NCI-H2107 treated with DMSO at 0.1 percent for 48 hours (cell line): Measurements from ENCODE around the gene MCF2.
"Not testable (repeated sequence)": the region's sequence is repeated elsewhere in the genome, so short reads cannot be mapped to it uniquely, and the experiment has no call there.

ENCODE experiments used
- DNase-seq: peaks from one replicate; lab custom pipeline; 2025; ENCODE audit not compliant: unreplicated experiment; lab: John Stamatoyannopoulos, UW

Gene MCF2, protein sequence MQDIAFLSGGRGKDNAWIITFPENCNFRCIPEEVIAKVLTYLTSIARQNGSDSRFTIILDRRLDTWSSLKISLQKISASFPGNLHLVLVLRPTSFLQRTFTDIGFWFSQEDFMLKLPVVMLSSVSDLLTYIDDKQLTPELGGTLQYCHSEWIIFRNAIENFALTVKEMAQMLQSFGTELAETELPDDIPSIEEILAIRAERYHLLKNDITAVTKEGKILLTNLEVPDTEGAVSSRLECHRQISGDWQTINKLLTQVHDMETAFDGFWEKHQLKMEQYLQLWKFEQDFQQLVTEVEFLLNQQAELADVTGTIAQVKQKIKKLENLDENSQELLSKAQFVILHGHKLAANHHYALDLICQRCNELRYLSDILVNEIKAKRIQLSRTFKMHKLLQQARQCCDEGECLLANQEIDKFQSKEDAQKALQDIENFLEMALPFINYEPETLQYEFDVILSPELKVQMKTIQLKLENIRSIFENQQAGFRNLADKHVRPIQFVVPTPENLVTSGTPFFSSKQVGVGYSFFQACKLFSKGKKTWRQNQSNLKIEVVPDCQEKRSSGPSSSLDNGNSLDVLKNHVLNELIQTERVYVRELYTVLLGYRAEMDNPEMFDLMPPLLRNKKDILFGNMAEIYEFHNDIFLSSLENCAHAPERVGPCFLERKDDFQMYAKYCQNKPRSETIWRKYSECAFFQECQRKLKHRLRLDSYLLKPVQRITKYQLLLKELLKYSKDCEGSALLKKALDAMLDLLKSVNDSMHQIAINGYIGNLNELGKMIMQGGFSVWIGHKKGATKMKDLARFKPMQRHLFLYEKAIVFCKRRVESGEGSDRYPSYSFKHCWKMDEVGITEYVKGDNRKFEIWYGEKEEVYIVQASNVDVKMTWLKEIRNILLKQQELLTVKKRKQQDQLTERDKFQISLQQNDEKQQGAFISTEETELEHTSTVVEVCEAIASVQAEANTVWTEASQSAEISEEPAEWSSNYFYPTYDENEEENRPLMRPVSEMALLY

GRCh38 chrX:139708067-139708466 lies at the start of gene MCF2:
MCF2 (minus strand) TSS chrX:139708167; CDS start chrX:139651744, 56,423 bp downstream.
- no peak for DNase-seq

DNA sequence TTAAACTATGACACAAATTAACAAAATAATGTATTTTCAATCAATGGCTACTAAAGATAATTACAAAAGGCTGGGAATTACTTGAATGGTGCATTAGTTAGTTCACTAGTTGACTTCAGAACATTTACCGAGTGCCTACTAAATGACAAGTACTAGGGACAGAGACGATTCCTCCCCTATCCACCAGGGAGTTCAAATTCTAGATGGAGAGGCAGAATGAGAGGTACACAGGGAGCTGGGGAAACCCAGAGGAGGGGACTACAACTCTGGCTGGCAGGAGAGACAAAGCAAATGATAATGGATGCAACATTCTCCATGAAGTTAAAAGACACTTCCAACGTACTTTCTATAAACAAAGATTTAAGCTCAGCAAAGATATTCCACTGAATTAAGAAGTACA lies 43.1 kb upstream of the MCF2 start:
- DNase-seq: no peak

DNA sequence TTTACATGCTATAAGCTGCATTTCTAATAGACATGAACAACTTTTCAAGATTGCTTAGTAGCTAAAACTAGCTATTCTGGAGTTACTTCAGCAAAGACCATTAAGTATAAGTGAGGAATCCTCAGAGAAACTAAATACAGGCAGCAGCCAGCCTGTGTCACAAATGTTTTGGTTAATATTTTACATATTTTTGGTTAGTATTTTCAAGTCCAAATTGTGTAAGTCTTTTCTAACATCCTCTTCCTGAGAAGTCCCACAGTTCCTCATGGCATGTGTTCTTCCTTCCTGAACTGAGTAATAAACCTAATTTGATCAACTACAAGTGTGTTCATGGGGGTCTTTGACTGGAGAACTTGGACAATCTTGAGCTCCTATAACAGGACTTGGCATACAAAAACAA lies 42.4 kb upstream of the MCF2 start:
- no peak for DNase-seq

- no peak for DNase-seq
Observed at GRCh38 chrX:139739138-139739537, 31.2 kb upstream of the MCF2 start.

DNA sequence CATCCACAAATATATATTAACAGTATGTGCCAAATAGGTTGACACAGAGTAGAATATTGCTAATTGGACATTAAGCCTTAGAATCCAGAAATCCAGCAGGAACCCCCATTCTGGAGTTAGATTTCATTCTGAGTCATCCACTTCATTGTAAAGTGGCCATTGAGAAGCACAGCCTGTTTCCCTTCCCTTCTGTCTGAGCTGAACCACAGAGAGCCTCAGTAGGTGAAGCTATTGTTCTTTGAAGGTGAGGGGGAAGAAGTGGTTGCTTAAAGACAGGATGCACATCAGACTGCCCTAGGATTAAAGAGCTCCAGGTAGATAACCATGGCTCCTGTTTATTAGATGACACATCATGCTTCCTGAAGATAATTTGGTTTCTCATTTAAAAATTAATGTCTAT lies 30.6 kb upstream of the MCF2 start:
- peak; percentile 91 for DNase-seq

DNA sequence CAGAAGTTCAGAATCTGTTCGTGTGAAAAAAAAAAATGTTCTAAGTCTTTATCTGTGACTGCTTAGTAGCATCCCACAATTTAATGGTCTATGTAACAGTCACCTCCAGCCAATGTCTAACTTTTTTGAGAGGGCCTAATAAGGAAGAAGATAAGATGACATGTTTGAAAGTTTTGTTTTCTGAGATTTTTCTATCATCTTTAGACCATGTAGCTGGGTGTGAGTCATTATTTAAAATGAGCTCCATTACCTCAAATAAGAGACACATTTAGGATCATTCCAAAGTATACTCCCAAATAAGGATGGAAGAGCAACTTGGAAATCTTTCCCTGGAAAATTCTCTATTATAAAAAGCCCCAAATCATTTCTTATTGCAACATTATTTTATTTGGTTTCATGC lies 28.2 kb upstream of the MCF2 start:
- DNase-seq: no peak

DNA sequence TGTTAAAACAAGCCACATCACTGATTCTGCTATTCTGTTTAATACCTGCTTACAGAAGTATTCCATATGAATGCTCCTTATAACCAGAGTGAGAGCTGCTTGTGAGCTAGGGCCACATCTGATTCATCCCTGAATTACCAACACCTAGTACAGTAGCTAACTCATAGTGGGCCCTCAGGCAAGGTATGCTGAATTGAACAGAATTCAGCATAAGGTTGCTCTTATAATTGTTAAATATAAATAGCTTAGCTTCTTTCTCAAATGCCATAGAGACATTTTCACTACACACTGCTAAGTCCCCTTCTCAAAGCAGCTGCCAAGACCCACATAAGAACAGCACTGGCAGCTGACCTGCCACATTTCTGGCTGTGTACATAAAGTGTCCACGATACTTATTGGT lies 27.0 kb upstream of the MCF2 start:
- no peak for DNase-seq

DNA sequence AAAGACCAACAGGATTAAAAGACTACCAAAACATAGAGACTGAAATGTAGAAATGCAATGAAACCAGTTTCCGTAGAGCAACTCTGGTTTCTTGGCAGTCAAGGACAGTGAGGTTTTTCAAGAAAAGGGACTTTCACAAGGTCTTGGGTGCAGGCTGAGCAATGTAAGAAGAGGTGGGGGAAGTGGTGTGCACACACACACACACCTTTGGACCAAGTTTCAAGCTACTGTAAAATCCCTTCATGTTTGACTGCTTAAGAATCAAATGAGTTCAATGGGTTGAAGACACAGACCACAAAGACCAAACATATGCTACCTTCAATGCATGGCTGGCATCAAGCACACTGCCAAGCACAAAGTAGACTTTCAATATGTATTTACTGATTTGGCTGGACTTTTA lies 17.8 kb upstream of the MCF2 start:
- DNase-seq: no peak

DNA sequence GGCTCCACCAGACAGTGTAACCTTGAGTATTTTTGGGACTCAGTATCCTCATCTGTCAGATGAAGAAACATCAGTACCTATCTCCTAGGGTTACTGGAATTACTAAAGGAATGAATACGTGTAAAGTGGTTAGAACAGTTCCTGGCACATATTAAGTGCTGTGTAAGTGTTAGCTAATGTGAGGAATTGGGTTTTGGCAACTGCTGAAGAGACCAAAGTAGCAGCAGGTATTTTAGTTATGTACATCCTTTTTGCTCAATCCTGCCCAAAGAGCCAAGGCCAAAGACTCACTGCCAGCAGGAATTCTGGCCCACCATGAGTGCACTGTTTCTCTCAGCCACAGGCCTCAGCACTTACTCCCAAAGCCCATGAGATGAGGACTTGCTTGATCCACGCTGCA lies 16.7 kb upstream of the MCF2 start:
- no peak for DNase-seq

- DNase-seq: no peak
Observed at GRCh38 chrX:139720979-139721378, 13.0 kb upstream of the MCF2 start.

DNA sequence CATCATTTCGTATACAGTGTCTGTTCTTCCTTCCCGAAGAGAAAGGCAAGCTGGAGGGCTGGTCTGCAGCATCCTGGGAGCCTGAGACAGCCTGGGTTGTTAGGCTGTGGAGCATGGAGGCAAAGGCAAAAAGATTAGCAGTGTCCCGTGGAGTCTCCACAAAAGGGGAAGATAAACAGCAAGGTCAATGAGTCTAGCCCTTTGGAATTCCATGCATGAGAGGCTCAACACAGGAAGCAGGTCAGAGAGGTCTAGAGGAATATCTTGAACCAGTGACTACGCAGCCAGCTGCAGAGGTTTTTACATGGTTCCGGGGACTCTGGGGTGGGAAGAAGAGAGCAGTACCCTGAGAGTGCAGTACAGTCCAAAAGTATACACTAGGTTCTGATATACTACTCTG lies 12.2 kb upstream of the MCF2 start:
- DNase-seq: no peak

DNA sequence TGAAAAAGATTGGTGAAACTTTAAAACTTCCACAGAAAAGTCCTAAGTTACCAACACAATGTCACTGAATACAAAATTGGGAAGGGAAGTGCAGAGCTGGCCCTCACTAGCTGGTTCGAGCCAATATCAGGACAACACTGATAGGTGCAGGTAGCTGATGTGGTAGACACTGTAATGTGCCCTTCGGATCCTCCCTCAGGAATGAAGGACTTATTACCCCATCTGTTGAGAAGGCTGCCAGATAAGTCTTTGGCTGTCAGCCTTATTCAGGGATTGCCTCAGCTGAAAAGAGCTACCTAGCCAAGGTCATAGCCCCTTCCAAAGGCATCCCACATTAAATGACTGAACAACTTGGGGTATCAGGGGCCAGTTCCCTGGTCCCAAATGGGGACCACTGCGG lies 5.3 kb downstream of the MCF2 start:
- no peak for DNase-seq

DNA sequence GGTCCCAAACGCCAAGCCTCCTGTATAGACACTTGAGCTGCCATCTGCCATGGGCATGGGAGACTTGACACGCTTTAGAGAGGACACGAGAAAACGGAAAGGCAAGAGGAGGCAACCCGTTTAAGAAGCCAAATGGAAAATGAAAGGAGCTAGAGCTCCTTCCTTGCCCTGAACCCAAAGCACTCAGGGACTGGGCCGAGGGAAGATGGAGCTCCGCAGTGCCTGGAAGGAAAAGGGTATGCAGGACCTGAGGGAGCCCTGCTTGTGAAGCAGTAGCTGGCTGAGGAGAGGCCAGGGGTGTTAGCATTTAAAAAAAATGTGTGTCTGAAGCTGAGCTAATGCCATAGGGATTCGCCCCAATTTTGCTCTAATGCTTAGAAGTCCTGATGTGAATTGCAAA lies 15.1 kb downstream of the MCF2 start:
- no peak for DNase-seq

DNA sequence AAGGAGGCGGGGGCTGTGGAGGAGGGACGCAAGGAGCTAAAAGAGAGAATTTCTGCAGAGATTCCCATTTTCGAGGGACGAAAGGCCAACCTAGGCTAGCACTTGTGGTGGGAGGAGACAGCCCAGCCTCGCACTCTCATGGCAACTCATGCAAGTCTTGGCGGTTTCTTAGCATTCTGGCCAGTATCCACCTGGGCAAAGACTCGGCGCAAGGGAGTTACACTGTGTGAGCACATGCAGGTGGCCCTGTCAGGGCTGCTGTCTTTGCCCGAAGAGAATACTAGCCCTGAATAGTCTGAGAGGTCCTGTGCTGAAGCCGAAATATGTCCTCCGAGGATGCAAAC lies 15.5 kb downstream of the MCF2 start:
- DNase-seq: no peak

DNA sequence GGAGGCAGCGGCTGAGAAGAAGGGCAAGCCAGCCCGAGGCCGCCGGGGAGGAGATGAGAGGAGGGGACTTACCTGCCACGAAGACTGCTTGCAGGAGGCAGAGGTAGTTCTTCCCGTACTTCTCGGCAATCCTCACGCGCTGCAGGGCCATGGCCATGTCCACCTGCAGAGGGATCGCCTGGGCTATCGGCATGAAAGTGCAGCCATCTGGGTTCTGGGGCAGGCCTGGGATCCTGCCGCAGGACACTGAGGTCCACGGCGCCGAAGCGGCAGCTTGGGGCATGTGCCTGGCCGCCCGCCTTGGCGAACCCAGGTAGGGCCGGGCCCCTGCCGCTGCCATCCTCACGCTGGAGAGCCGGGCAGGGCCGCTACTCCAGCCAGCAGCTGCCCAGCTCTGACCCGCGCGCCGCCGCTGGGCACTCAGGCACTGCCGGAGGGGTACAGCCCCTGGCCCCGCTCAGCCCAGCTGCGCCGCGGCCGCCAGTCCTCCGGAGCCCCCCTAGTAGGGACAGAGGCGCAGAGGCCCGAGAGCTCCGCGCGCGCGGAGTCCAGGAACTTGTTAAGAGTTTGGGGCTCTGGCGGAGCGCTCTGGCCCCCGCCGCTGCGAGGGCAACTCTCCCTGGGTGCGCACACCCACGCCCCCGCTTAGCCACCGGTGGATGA lies 16.0 kb downstream of the MCF2 start:
- no peak for DNase-seq

DNA sequence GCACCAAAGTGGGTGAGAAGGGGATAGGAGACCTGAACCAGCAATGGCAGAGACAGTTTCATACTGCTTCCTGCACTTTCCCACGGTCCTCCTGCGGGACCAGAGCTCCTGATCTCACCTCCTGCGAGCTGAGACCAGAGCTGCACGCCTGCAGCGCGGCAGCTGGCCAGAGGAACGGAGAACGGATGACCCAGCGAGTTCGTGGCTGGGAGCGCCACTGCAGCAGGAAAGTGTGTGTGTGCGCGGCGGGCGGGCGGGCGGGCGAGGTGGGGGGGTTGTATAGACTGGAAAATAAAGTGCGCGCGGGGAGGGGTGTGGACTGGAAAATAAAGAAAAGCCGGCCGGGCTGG lies 16.5 kb downstream of the MCF2 start:
- no peak for DNase-seq

- DNase-seq: not testable (repeated sequence)
Observed at GRCh38 chrX:139685175-139685574, 22.8 kb downstream of the MCF2 start.

- no peak for DNase-seq
Observed at GRCh38 chrX:139680356-139680755, 27.6 kb downstream of the MCF2 start.

- no peak for DNase-seq
Observed at GRCh38 chrX:139647597-139647996, 60.4 kb downstream of the MCF2 start.

GRCh38 chrX:139642241-139642927 lies 65.6 kb downstream of the MCF2 start:
- DNase-seq: peak; percentile 50

DNA sequence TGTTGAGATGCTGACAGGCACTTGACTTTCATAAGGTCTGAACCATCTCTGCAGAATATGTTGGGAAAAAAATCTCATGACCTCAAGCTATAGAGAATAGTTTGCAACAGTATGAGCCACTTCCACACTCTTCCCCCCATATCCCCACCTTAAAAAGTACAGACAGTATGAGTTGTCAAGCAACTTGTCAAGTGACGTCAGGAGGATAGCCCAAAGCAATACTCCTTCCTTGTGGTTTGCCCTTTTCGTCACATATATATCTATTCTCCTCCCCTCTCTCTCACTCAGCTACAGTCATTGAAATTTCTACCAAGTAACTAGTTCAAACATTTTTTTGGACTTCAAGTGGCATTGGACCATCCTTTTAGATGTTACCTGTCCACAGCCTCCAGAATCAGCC lies 67.7 kb downstream of the MCF2 start:
- DNase-seq: no peak
